Right cardiac atrium (tissue), 5 donors: ENCODE results near the gene TCF12. TPM values are rescaled to one million over a fixed set of nuclear protein-coding genes. Genes with fewer than 3 reads are reported as not detected.
"Not testable (repeated sequence)": the region's sequence is repeated elsewhere in the genome, so short reads cannot be mapped to it uniquely, and the experiment has no call there.

ENCODE experiments used
- ATAC-seq, 2 donors: fragments of 200-7000 bp; cut with Tn5 transposase; one replicate each; pipeline versions ENCODE4 v1.8.0 to v1.9.1; 2020; ENCODE audit warnings: moderate library complexity in 2 of 2, mild to moderate bottlenecking in 1 of 2
- DNase-seq, 3 donors: peaks; one replicate each; pipeline ENCODE4 v3.0.0-alpha.2; 2020
- H3K27ac ChIP-seq: one replicate; pipeline ENCODE4 v1.5.1; 2013; ENCODE audit warnings: mild to moderate bottlenecking, low read length, control low read depth, moderate library complexity
- H3K27me3 ChIP-seq: one replicate; pipeline ENCODE4 v1.6.1; 2013; ENCODE audit not compliant: control insufficient read depth, insufficient read depth
- H3K4me1 ChIP-seq: one replicate; pipeline ENCODE4 v1.6.1; 2013; ENCODE audit warnings: low read length; ENCODE audit not compliant: control insufficient read depth, insufficient read depth
- H3K4me3 ChIP-seq: one replicate; pipeline ENCODE4 v1.5.1; 2013; ENCODE audit warnings: low read length, control low read depth
- H3K9me3 ChIP-seq: one replicate; pipeline ENCODE4 v1.6.1; 2013; ENCODE audit warnings: low read length; ENCODE audit not compliant: control insufficient read depth
- WGBS: extraction: QIAGEN DNeasy Blood & Tissue Kit; methylation state at CpG from one replicate; pipeline ENCODE4 v1.1.7; 2013; 5-methylcytosine and 5-hydroxymethylcytosine counted together
- intact Hi-C, 4 donors: fragments of 100-400 bp; cut with DNase I; formaldehyde crosslinking; loops; one replicate each; pipeline versions ENCODE4 v1.11.0 to v1.14.0; 2022 to 2023
- polyA plus RNA-seq: library from polyadenylated mRNA; stranded (reverse); fragments of 200-250 nt; gene quantifications from one replicate; pipeline ENCODE4 v1.2.3, GENCODE V29; 2013
- total RNA-seq, 4 donors: library from RNA; stranded (reverse); fragmentation: NEBNext Ultra II Directional; extraction: Animal tissue kit (Norgen Biotek cat#: 25700); gene quantifications; one replicate each; pipeline ENCODE4 v1.2.1, GENCODE V29; 2021
- donor health status: healthy with polysubstance abuse.
- donor health status: DM: no; HTN: yes; CAD: no.
- donor health status: DM: no; HTN: no; CAD: no.
- donor health status: DM: no; HTN: yes; CAD: no; lungs with severe emphysema.
- donor health status: DM: yes; HTN: yes; CAD: no.

Gene TCF12
- total and polyA plus RNA-seq, 5 donors = 11.7 to 58.8 (median 51.5) TPM

- 80% methylated on average over 6 of the region's 6 CpGs for WGBS
- Histone ChIP-seq H3K27me3 (no peaks in the 10 kb centered on the region), H3K27ac (no peak overlapping the region)
These were observed 176.1 kb downstream of the TCF12 start for GRCh38 chr15:57094321-57095257.

GRCh38 chr15:57095896-57096295, 177.5 kb downstream of the TCF12 start:
- 81% methylated on average over 4 of the region's 4 CpGs for WGBS

More at GRCh38 chr15:57094321-57095257, 176.1 kb downstream of the TCF12 start:
- Histone ChIP-seq H3K4me1 (no peaks in the 10 kb centered on the region), H3K9me3 (no peaks in the 10 kb centered on the region), H3K4me3 (no peak overlapping the region)
- intact Hi-C loops = no loop called here
- ATAC-seq (no peak), DNase-seq (no peak)

DNA sequence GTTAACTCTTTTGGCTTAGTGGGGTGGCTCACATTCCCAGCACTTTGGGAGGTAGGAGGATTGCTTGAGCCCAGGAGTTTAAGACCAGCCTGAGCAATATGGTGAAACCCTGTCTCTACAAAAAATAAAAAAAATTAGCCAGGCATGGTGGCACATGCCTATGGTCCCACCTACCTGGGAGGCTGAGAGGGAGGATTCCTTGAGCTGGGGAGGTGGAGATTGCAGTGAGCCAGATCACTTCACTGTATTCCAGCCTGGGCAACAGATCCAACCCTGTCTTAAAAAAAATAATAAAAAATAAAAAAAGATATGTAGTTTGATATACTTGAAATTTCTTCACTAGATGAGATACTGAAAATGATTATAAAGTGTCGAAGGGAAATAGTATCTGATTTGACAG, 178.8 kb downstream of the TCF12 start:
- H3K9me3 ChIP-seq = no peaks in the 10 kb centered on the region
- no peak overlapping the region for H3K27ac ChIP-seq
- no peak for DNase-seq
- no peaks in the 10 kb centered on the region for H3K4me1 ChIP-seq
- no peak overlapping the region for H3K4me3 ChIP-seq
- no peak for ATAC-seq
- no peaks in the 10 kb centered on the region for H3K27me3 ChIP-seq
- intact Hi-C loops = no loop called here
- WGBS = 95% methylated on average over 1 of the region's 1 CpG

More at GRCh38 chr15:57095896-57096295, 177.5 kb downstream of the TCF12 start:
- no peaks in the 10 kb centered on the region for H3K4me1 ChIP-seq
- ATAC-seq (no peak), DNase-seq (no peak)
- no peak overlapping the region for H3K27ac ChIP-seq
- H3K4me3 ChIP-seq = no peak overlapping the region
- intact Hi-C loops = no loop called here
- no peaks in the 10 kb centered on the region for H3K9me3 ChIP-seq
- H3K27me3 ChIP-seq = no peaks in the 10 kb centered on the region

GRCh38 chr15:57097919-57098543, 179.6 kb downstream of the TCF12 start:
- intact Hi-C loops, H3K27me3 ChIP-seq, ATAC-seq, H3K4me1 ChIP-seq, H3K9me3 ChIP-seq, H3K27ac ChIP-seq, H3K4me3 ChIP-seq: not testable (repeated sequence)
- DNase-seq = peak in 1 of 3 donors; percentile 18
- WGBS = 86% methylated on average over 4 of the region's 4 CpGs

GRCh38 chr15:57098896-57099295, 180.5 kb downstream of the TCF12 start:
- H3K9me3 ChIP-seq = no peaks in the 10 kb centered on the region
- H3K4me1 ChIP-seq = no peaks in the 10 kb centered on the region
- no peak overlapping the region for H3K27ac ChIP-seq
- WGBS = 81% methylated on average over 2 of the region's 2 CpGs
- no peaks in the 10 kb centered on the region for H3K27me3 ChIP-seq
- DNase-seq (no peak), ATAC-seq (no peak)
- no peak overlapping the region for H3K4me3 ChIP-seq
- intact Hi-C loops = no loop called here

DNA sequence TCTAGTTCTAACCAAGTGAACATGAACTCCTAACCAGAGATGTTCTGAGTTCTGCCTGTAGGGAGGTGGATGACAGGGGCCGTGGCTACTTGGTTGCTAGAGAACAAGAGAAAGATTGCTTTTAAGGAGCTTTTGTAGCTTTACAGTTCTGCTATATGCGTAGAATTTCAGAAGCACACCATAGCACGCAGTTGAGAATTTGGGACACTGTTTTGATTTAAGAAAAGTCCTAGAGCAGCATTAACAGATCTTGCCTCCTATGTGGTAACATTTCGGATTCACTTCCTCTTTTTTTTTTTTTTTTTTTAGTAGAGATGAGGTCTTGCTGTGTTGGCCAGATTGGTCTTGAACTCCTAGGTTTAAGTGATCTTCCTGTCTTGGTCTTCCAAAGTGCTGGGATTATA, 181.7 kb downstream of the TCF12 start:
- no peak overlapping the region for H3K4me3 ChIP-seq
- ATAC-seq (no peak), DNase-seq (no peak)
- H3K27me3 ChIP-seq = no peaks in the 10 kb centered on the region
- no peaks in the 10 kb centered on the region for H3K9me3 ChIP-seq
- WGBS = 94% methylated on average over 4 of the region's 4 CpGs
- intact Hi-C loops = no loop called here
- H3K4me1 ChIP-seq = no peaks in the 10 kb centered on the region
- H3K27ac ChIP-seq = no peak overlapping the region

GRCh38 chr15:57102858-57103257, 184.4 kb downstream of the TCF12 start:
- Histone ChIP-seq H3K27ac (no peak overlapping the region), H3K4me3 (no peak overlapping the region), H3K4me1 (no peaks in the 10 kb centered on the region), H3K27me3 (no peaks in the 10 kb centered on the region), H3K9me3 (no peaks in the 10 kb centered on the region)
- WGBS = 78% methylated on average over 5 of the region's 5 CpGs
- ATAC-seq (no peak), DNase-seq (no peak)
- intact Hi-C loops = no loop called here

DNA sequence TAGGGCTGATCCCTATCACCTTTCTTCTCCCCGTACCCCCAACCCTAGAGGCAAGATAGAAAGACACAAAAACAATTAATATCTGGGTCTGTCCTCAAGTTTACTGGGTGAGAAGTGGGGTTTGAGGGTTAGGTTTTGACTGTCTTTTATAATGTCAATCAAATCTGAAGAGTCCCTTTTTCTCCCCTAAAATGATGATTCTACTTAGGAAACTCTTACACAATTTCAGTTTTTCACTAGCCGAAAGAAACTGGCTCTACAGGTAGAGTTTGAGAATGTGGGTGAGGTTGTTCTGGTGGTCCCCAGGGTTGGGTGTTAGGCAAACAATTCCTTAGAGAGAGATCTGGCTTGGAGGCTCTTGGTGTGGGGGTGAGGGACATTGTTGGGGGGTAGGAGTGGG, 189.9 kb downstream of the TCF12 start:
- 96% methylated on average over 2 of the region's 2 CpGs for WGBS
- DNase-seq (no peak), ATAC-seq (no peak)
- H3K27me3 ChIP-seq = no peaks in the 10 kb centered on the region
- no peak overlapping the region for H3K4me3 ChIP-seq
- intact Hi-C loops = no loop called here
- no peak overlapping the region for H3K27ac ChIP-seq
- H3K4me1 ChIP-seq = no peaks in the 10 kb centered on the region
- H3K9me3 ChIP-seq = no peaks in the 10 kb centered on the region

DNA sequence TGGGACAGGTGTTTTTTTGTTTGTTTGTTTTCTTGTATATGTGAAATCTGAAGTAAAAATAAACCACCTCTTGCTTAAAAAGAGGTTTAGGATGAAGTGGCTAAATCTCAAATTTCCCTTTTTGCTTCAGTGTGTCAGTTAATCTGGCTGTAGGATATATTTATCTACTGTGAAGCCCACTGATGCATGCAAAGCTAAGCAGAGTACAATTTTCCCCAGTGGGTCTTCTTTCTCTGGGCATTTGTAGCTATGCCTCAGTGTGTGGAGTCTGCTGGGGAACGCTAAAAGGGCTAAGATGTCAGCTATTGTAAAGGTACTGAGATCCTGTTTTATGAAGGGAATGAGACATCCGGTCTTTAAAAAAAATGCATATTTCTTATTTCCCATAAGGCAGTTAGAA, 190.6 kb downstream of the TCF12 start:
- H3K27ac ChIP-seq = no peak overlapping the region
- H3K4me3 ChIP-seq = no peak overlapping the region
- WGBS = 90% methylated on average over 2 of the region's 2 CpGs
- no peaks in the 10 kb centered on the region for H3K27me3 ChIP-seq
- DNase-seq (no peak), ATAC-seq (no peak)
- H3K4me1 ChIP-seq = no peaks in the 10 kb centered on the region
- intact Hi-C loops = no loop called here
- no peaks in the 10 kb centered on the region for H3K9me3 ChIP-seq

GRCh38 chr15:57111002-57111401, 192.6 kb downstream of the TCF12 start:
- DNase-seq = no peak
- no peaks in the 10 kb centered on the region for H3K9me3 ChIP-seq

GRCh38 chr15:57112178-57112577, 193.7 kb downstream of the TCF12 start:
- H3K27ac ChIP-seq = no peak overlapping the region
- no peak for DNase-seq
- no peaks in the 10 kb centered on the region for H3K9me3 ChIP-seq
- no peaks in the 10 kb centered on the region for H3K4me1 ChIP-seq
- H3K27me3 ChIP-seq = no peaks in the 10 kb centered on the region
- 74% methylated on average over 2 of the region's 2 CpGs for WGBS
- intact Hi-C loops = no loop called here
- no peak for ATAC-seq
- H3K4me3 ChIP-seq = no peak overlapping the region

More at GRCh38 chr15:57111002-57111401, 192.6 kb downstream of the TCF12 start:
- Histone ChIP-seq H3K4me1 (no peaks in the 10 kb centered on the region), H3K27me3 (no peaks in the 10 kb centered on the region), H3K27ac (no peak overlapping the region), H3K4me3 (no peak overlapping the region)
- no peak for ATAC-seq
- intact Hi-C loops = no loop called here
- WGBS = 94% methylated on average over 4 of the region's 4 CpGs
